HG02852 (cell line): ENCODE measurements around the gene TRIP11.

ENCODE experiments used
- ATAC-seq: cut with Tn5 transposase; IDR thresholded peaks from one replicate; pipeline ENCODE4 v1.9.1; 2021; ENCODE audit warnings: mild to moderate bottlenecking, moderate library complexity; ENCODE audit not compliant: unreplicated experiment

TRIP11 gene

GRCh38 chr14:91961297-91962220 lies 78.3 kb downstream of the TRIP11 start:
- no peak for ATAC-seq

GRCh38 chr14:91957876-91958313 lies 82.0 kb downstream of the TRIP11 start:
- no peak for ATAC-seq

- no peak for ATAC-seq
These were observed 83.2 kb downstream of the TRIP11 start for GRCh38 chr14:91956616-91957015.

GRCh38 chr14:91955168-91955567 lies 84.7 kb downstream of the TRIP11 start:
- no peak for ATAC-seq

- no peak for ATAC-seq
These were observed 86.5 kb downstream of the TRIP11 start for GRCh38 chr14:91953170-91953985.

GRCh38 chr14:91947475-91948184 lies 92.2 kb downstream of the TRIP11 start, which contains the start of gene FBLN5:
Gene FBLN5 (minus strand): TSS chr14:91947694. CDS start chr14:91947229, 465 bp downstream.
- ATAC-seq: no peak

GRCh38 chr14:91946622-91947474 lies 93.0 kb downstream of the TRIP11 start:
- ATAC-seq: no peak

GRCh38 chr14:91945751-91946621 lies 93.9 kb downstream of the TRIP11 start:
- ATAC-seq: no peak

- ATAC-seq: no peak
These were observed 96.9 kb downstream of the TRIP11 start for GRCh38 chr14:91942946-91943345.

- ATAC-seq: no peak
These were observed 97.7 kb downstream of the TRIP11 start for GRCh38 chr14:91942128-91942527.

- no peak for ATAC-seq
These were observed 99.7 kb downstream of the TRIP11 start for GRCh38 chr14:91940209-91940608.

- ATAC-seq: no peak
These were observed 104.3 kb downstream of the TRIP11 start for GRCh38 chr14:91935586-91935985.

GRCh38 chr14:91934554-91935285 lies 105.1 kb downstream of the TRIP11 start:
- no peak for ATAC-seq

- no peak for ATAC-seq
These were observed 108.3 kb downstream of the TRIP11 start for GRCh38 chr14:91931478-91932088.

- no peak for ATAC-seq
These were observed 110.2 kb downstream of the TRIP11 start for GRCh38 chr14:91929700-91930099.

GRCh38 chr14:91927800-91928199 lies 112.1 kb downstream of the TRIP11 start:
- ATAC-seq: no peak

GRCh38 chr14:91927191-91927590 lies 112.7 kb downstream of the TRIP11 start:
- no peak for ATAC-seq
